H1 (cell line): ENCODE results near the gene RIMBP2. TPM values are rescaled to one million over a fixed set of nuclear protein-coding genes. Genes with fewer than 3 reads are reported as not detected.

Source experiments
- CTCF ChIA-PET: fragments of 300-600 bp; sonication (Branson Sonifier 250); formaldehyde crosslinking; loops from one replicate; lab custom pipeline; 2021; ENCODE audit not compliant: partially characterized antibody; lab: Charles Lee
- POLR2A ChIA-PET: fragments of 300-600 bp; sonication (Branson Sonifier 250); formaldehyde crosslinking; loops from one replicate; lab custom pipeline; 2021; ENCODE audit warnings: inconsistent platforms; ENCODE audit not compliant: partially characterized antibody; lab: Charles Lee
- DNase-seq, 2 experiments: peaks; one replicate each; pipeline versions ENCODE4 v3.0.0 to v3.0.0-alpha.2; 2010 to 2022; ENCODE audit warnings: low spot score in 2 of 2, low read depth in 1 of 2, mixed read lengths in 1 of 2
- FAIRE-seq: peaks from 2 replicates; lab custom pipeline; 2011; peaks lifted over from hg19 to GRCh38; lab: Jason Lieb, UNC
- H2AFZ ChIP-seq: 2 replicates; pipeline ENCODE4 v1.8.1; 2012; ENCODE audit warnings: low read length, inconsistent platforms
- H2AK5ac ChIP-seq: 2 replicates; pipeline ENCODE4 v1.6.1; 2013; ENCODE audit warnings: low read depth, low read length
- H2BK120ac ChIP-seq: replicated peaks from 2 replicates; pipeline ENCODE3; 2013; ENCODE audit warnings: low read depth, low read length, inconsistent platforms
- H2BK12ac ChIP-seq: 2 replicates; pipeline ENCODE4 v1.6.1; 2013; ENCODE audit warnings: low read depth, low read length
- H2BK15ac ChIP-seq: 2 replicates; pipeline ENCODE4 v1.6.1; 2013; ENCODE audit warnings: low read length
- H2BK20ac ChIP-seq: 2 replicates; pipeline ENCODE4 v1.6.1; 2013; ENCODE audit warnings: low read length
- H2BK5ac ChIP-seq: 2 replicates; pipeline ENCODE4 v1.6.1; 2013; ENCODE audit warnings: low read depth, low read length
- H3K14ac ChIP-seq: 2 replicates; pipeline ENCODE4 v1.6.1; 2013; ENCODE audit warnings: inconsistent platforms; ENCODE audit not compliant: insufficient read length
- H3K18ac ChIP-seq: 2 replicates; pipeline ENCODE4 v1.6.1; 2013; ENCODE audit warnings: low read length; ENCODE audit errors: extremely low read depth
- H3K23ac ChIP-seq: 2 replicates; pipeline ENCODE4 v1.6.1; 2013; ENCODE audit warnings: inconsistent platforms; ENCODE audit not compliant: insufficient read length
- H3K23me2 ChIP-seq: 2 replicates; pipeline ENCODE4 v1.6.1; 2013; ENCODE audit warnings: low read depth, low read length
- H3K27ac ChIP-seq: 2 replicates; pipeline ENCODE4 v1.6.1; 2011; ENCODE audit warnings: low read depth, low read length, inconsistent platforms
- H3K27me3 ChIP-seq, 4 experiments: replicated peaks in 1 of 4; 1 replicate in 1 of 4; 2 replicates in 3 of 4; pipeline versions ENCODE4 v1.6.1 to v1.8.1; 2011 to 2013; ENCODE audit warnings: low read length in 3 of 4, mild to moderate bottlenecking in 3 of 4, inconsistent platforms in 2 of 4, mixed read lengths in 2 of 4, moderate library complexity in 1 of 4; ENCODE audit not compliant: control insufficient read depth in 3 of 4, insufficient read depth in 3 of 4; ENCODE audit errors: extremely low read depth in 1 of 4
- H3K36me3 ChIP-seq, 4 experiments: 2 replicates each; pipeline versions ENCODE4 v1.6.1 to v1.8.1; 2011 to 2013; ENCODE audit warnings: mild to moderate bottlenecking in 4 of 4, low read length in 3 of 4, moderate library complexity in 2 of 4, control low read depth in 1 of 4, inconsistent platforms in 1 of 4; ENCODE audit not compliant: insufficient read depth in 4 of 4, control insufficient read depth in 2 of 4
- H3K4ac ChIP-seq: replicated peaks from 2 replicates; pipeline ENCODE3; 2013; ENCODE audit warnings: low read length, low read depth, mixed read lengths, inconsistent platforms; ENCODE audit not compliant: insufficient read length
- H3K4me1 ChIP-seq, 4 experiments: replicated peaks in 1 of 4; 1 replicate in 1 of 4; 2 replicates in 3 of 4; pipeline versions ENCODE4 v1.6.1 to v1.8.1; 2011 to 2013; ENCODE audit warnings: low read length in 3 of 4, inconsistent platforms in 2 of 4, mixed read lengths in 1 of 4; ENCODE audit not compliant: insufficient read depth in 4 of 4, control insufficient read depth in 3 of 4
- H3K4me2 ChIP-seq, 2 experiments: 2 replicates each; pipeline versions ENCODE4 v1.6.1 to v1.8.1; 2011 to 2013; ENCODE audit warnings: low read depth in 2 of 2, low read length in 2 of 2, control low read depth in 1 of 2, inconsistent platforms in 1 of 2, mild to moderate bottlenecking in 1 of 2; ENCODE audit not compliant: insufficient read depth in 1 of 2
- H3K4me3 ChIP-seq, 4 experiments: fragments of 200-600, 300-600 bp in 1 of 4; sonication (generic), shearing (Covaris generic), sonication (Bioruptor Twin) in 1 of 4; 2 replicates each; pipeline versions ENCODE4 v1.5.1 to v1.8.1; 2011 to 2016; ENCODE audit warnings: low read length in 4 of 4, low read depth in 3 of 4, control low read depth in 2 of 4, inconsistent platforms in 2 of 4, mild to moderate bottlenecking in 2 of 4, mixed read lengths in 1 of 4, moderate library complexity in 1 of 4; ENCODE audit not compliant: insufficient read depth in 2 of 4; ENCODE audit errors: extremely low read depth in 1 of 4
- H3K56ac ChIP-seq: replicated peaks from 2 replicates; pipeline ENCODE3; 2013; ENCODE audit warnings: low read depth, mild to moderate bottlenecking, mixed read lengths, low read length, inconsistent platforms; ENCODE audit not compliant: insufficient read length
- H3K79me1 ChIP-seq: 2 replicates; pipeline ENCODE4 v1.6.1; 2013; ENCODE audit warnings: low read depth, low read length, control low read depth
- H3K79me2 ChIP-seq, 2 experiments: 2 replicates each; pipeline versions ENCODE4 v1.6.1 to v1.8.1; 2012 to 2013; ENCODE audit warnings: low read length in 2 of 2, mild to moderate bottlenecking in 2 of 2, inconsistent platforms in 1 of 2; ENCODE audit not compliant: insufficient read depth in 2 of 2, control insufficient read depth in 1 of 2
- H3K9ac ChIP-seq, 4 experiments: replicated peaks in 1 of 4; 1 replicate in 1 of 4; 2 replicates in 3 of 4; pipeline versions ENCODE4 v1.6.1 to v1.8.1; 2011 to 2013; ENCODE audit warnings: low read depth in 3 of 4, low read length in 3 of 4, control low read depth in 2 of 4, mild to moderate bottlenecking in 2 of 4, moderate library complexity in 2 of 4, inconsistent platforms in 1 of 4; ENCODE audit errors: extremely low read depth in 1 of 4
- H3K9me3 ChIP-seq, 2 experiments: 2 replicates each; pipeline versions ENCODE4 v1.6.1 to v1.8.1; 2012 to 2013; ENCODE audit warnings: mild to moderate bottlenecking in 2 of 2, moderate library complexity in 2 of 2, control low read depth in 1 of 2, inconsistent platforms in 1 of 2, low read depth in 1 of 2, low read length in 1 of 2, mixed read lengths in 1 of 2; ENCODE audit not compliant: insufficient read depth in 2 of 2
- H4K20me1 ChIP-seq, 2 experiments: replicated peaks in 1 of 2; 2 replicates each; pipeline versions ENCODE3 to v1.8.1; 2011 to 2013; ENCODE audit warnings: inconsistent platforms in 2 of 2, low read length in 2 of 2, mild to moderate bottlenecking in 1 of 2; ENCODE audit not compliant: insufficient read depth in 2 of 2, control insufficient read depth in 1 of 2
- H4K5ac ChIP-seq: 2 replicates; pipeline ENCODE4 v1.6.1; 2013; ENCODE audit warnings: low read length, low read depth, mixed read lengths, inconsistent platforms; ENCODE audit not compliant: insufficient read length
- H4K8ac ChIP-seq: 2 replicates; pipeline ENCODE4 v1.8.0; 2013; ENCODE audit warnings: mild to moderate bottlenecking, moderate library complexity, low read length, inconsistent platforms; ENCODE audit not compliant: insufficient read depth; ENCODE audit errors: extremely low read depth
- H4K91ac ChIP-seq: replicated peaks from 2 replicates; pipeline ENCODE3; 2013; ENCODE audit warnings: low read length, mixed read lengths, inconsistent platforms; ENCODE audit not compliant: insufficient read length
- BACH1 ChIP-seq: IDR thresholded peaks from 2 replicates; pipeline ENCODE4 v1.6.1; 2012; ENCODE audit warnings: low read length, improper control_type of control experiment
- BRCA1 ChIP-seq: IDR thresholded peaks from 2 replicates; pipeline ENCODE4 v1.6.1; 2012; ENCODE audit warnings: low read depth, low read length, improper control_type of control experiment
- CEBPB ChIP-seq: IDR thresholded peaks from 2 replicates; pipeline ENCODE4 v1.6.1; 2012; ENCODE audit warnings: low read depth, low read length
- EZH2 ChIP-seq: fragments of 200-600 bp; sonication (generic); IDR thresholded peaks from 2 replicates; pipeline ENCODE4 v1.7.1; 2012; ENCODE audit warnings: low read depth, mild to moderate bottlenecking, moderate library complexity, low read length, inconsistent platforms; ENCODE audit not compliant: severe bottlenecking
- JUN ChIP-seq: IDR thresholded peaks from 2 replicates; pipeline ENCODE4 v1.6.1; 2011; ENCODE audit warnings: low read depth, mild to moderate bottlenecking, improper control_type of control experiment, low read length
- KDM5A ChIP-seq: fragments of 200-600 bp; IDR thresholded peaks from 2 replicates; pipeline ENCODE4 v1.7.1; 2012; ENCODE audit warnings: mild to moderate bottlenecking, low read length, inconsistent platforms, mixed read lengths
- RBBP5 ChIP-seq: IDR thresholded peaks from 2 replicates; pipeline ENCODE4 v1.7.1; 2012; ENCODE audit warnings: low read depth, mild to moderate bottlenecking, inconsistent platforms, low read length, moderate library complexity, borderline replicate concordance
- SIX5 ChIP-seq: IDR thresholded peaks from 2 replicates; pipeline ENCODE4 v1.6.1; 2011; ENCODE audit warnings: mild to moderate bottlenecking, low read depth, low read length
- TAF7 ChIP-seq: optimal IDR thresholded peaks from 2 replicates; pipeline ENCODE3; 2011; ENCODE audit warnings: low read depth, mild to moderate bottlenecking, inconsistent platforms, low read length, moderate library complexity, borderline replicate concordance
- TCF12 ChIP-seq: IDR thresholded peaks from 2 replicates; pipeline ENCODE4 v1.6.1; 2011; ENCODE audit warnings: low read depth, mild to moderate bottlenecking, low read length
- USF2 ChIP-seq: IDR thresholded peaks from 2 replicates; pipeline ENCODE4 v1.6.1; 2011; ENCODE audit warnings: low read length, improper control_type of control experiment
- WGBS, 2 experiments: shearing (Covaris generic) in 1 of 2; methylation state at CpG; one replicate each; pipeline versions ENCODE4 v1.1.6 to v1.1.7; 2013 to 2015; ENCODE audit warnings: low lambda C conversion rate in 2 of 2, mixed read lengths in 2 of 2, inconsistent platforms in 1 of 2, low coverage in 1 of 2, missing lambda C conversion rate in 1 of 2; ENCODE audit not compliant: insufficient replicate concordance in 2 of 2, insufficient coverage in 1 of 2, insufficient read length in 1 of 2; ENCODE audit errors: extremely low coverage in 1 of 2, missing lambda C conversion rate in 1 of 2; 5-methylcytosine and 5-hydroxymethylcytosine counted together
- polyA plus RNA-seq, 7 experiments: library from polyadenylated mRNA; depleted of rRNA in 3 of 7; stranded (reverse) in 5 of 7; unstranded in 2 of 7; fragments of >200 nt in 5 of 7; fragments of 200-250 nt in 2 of 7; gene quantifications; 1 replicate in 5 of 7; 2 replicates in 1 of 7; 4 replicates in 1 of 7; pipeline versions ENCODE4 v1.2.1 to v1.2.3, GENCODE V29; 2011 to 2013; ENCODE audit warnings: missing spikeins in 2 of 7, mixed read lengths in 2 of 7
- total RNA-seq: library from RNA; stranded (reverse); fragmentation: NEBNext Ultra II Directional; extraction: Animal tissue kit (Norgen Biotek cat#: 25700); gene quantifications from 2 replicates; pipeline ENCODE4 v1.2.1, GENCODE V29; 2021
- TF ChIP-seq, protein P1 (sequence below): IDR thresholded peaks from 2 replicates; pipeline ENCODE4 v1.6.1; 2012; ENCODE audit warnings: low read length, inconsistent platforms

The RIMBP2 gene
- total and polyA plus RNA-seq, 2 of the 8 experiments (the other 6 are each of a cell fraction or from before 2014, with no cell fraction given) = 0.18 to 0.65 TPM

- Histone ChIP-seq H2AFZ (no peak overlapping the region), H3K9ac (no peak overlapping the region), H4K91ac (no peak overlapping the region), H4K8ac (no peak overlapping the region), H3K79me2 (no peaks in the 10 kb centered on the region), H2BK5ac (no peak overlapping the region), H3K79me1 (no peaks in the 10 kb centered on the region), H2AK5ac (no peak overlapping the region), H3K36me3 (no peaks in the 10 kb centered on the region), H3K18ac (no peak overlapping the region), H2BK120ac (no peak overlapping the region), H3K4me1 (peaks cover 0 to 4% (median 0%) of the 10 kb centered on the region in 4 experiments; a peak in 2 of 7 replicates), H3K27ac (no peak overlapping the region), H3K4ac (no peak overlapping the region), H3K4me2 (no peak overlapping the region), H3K23me2 (no peaks in the 10 kb centered on the region), H4K5ac (no peak overlapping the region), H3K23ac (no peak overlapping the region), H2BK12ac (no peak overlapping the region), H3K27me3 (no peaks in the 10 kb centered on the region), H3K56ac (no peak overlapping the region), H3K4me3 (no peak overlapping the region), H3K9me3 (no peaks in the 10 kb centered on the region), H3K14ac (no peak overlapping the region), H2BK15ac (no peak overlapping the region), H2BK20ac (no peak overlapping the region), H4K20me1 (no peaks in the 10 kb centered on the region)
- whole genome bisulfite sequencing, 2 experiments = 100% methylated on average over 3 of the region's 3 CpGs; no CpG with 5 or more reads in 1 of the 2 experiments
- ChIA-PET POLR2A (interaction anchor here (0.6 kb wide), 1 partner anchor 31 kb away, joined by 3 read pairs; no protein-coding TSS in a partner anchor), CTCF (interaction anchor here (0.7 kb wide), 1 partner anchor 112 kb away, joined by 6 read pairs; no protein-coding TSS in a partner anchor)
- DNase-seq (no peak), FAIRE-seq (no peak)
- TF ChIP-seq TCF12 = no peak
- TF ChIP-seq, protein P1, sequence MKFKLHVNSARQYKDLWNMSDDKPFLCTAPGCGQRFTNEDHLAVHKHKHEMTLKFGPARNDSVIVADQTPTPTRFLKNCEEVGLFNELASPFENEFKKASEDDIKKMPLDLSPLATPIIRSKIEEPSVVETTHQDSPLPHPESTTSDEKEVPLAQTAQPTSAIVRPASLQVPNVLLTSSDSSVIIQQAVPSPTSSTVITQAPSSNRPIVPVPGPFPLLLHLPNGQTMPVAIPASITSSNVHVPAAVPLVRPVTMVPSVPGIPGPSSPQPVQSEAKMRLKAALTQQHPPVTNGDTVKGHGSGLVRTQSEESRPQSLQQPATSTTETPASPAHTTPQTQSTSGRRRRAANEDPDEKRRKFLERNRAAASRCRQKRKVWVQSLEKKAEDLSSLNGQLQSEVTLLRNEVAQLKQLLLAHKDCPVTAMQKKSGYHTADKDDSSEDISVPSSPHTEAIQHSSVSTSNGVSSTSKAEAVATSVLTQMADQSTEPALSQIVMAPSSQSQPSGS = no peak
- no peak for TF ChIP-seq TAF7
- no peak for TF ChIP-seq CEBPB
- no peak for TF ChIP-seq EZH2
- no peak for TF ChIP-seq KDM5A
- TF ChIP-seq RBBP5 = no peak
- TF ChIP-seq SIX5 = no peak
- TF ChIP-seq BACH1 = no peak
- no peak for TF ChIP-seq JUN
- TF ChIP-seq USF2 = no peak
- no peak for TF ChIP-seq BRCA1
These were observed 178.4 kb downstream of the RIMBP2 start for GRCh38 chr12:130537655-130538054.
